ENCODE results near the gene AJUBA. TPM values are rescaled to one million over a fixed set of nuclear protein-coding genes. Genes with fewer than 3 reads are reported as not detected.
A peak's percentile ranks its signal among the peaks of the same experiment; 100 is the strongest.
"Not testable (repeated sequence)": the region's sequence is repeated elsewhere in the genome, so short reads cannot be mapped to it uniquely, and the experiment has no call there.

Gene AJUBA
- total RNA-seq, 2 experiments from 2014 or later, result 1.2 to 1.3 TPM

DNA sequence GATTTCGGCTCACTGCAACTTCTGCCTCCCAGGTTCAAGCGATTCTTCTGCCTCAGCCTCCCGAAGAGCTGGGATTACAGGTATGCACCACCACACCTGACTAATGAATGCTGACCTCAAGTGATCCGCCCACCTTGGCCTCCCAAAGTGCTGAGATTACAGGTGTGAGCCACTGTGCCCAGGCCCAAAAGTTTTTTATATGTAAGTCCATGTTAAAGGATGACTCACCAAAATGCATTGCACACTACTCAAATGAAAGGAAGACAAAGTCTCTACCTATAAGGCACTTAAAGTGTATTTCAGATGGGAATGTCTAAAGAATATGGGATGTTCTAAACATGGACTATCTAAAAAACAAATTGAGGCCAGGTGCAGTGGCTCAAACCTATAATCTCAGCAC, 21.9 kb upstream of the AJUBA start:
- DNase-seq; CTCF ChIA-PET; H3K9me3 Mint-ChIP-seq; H3K27me3 Mint-ChIP-seq; H3K4me3 Mint-ChIP-seq; H3K36me3 Mint-ChIP-seq (ENCODE audit: low read depth); POLR2A ChIA-PET; H3K27ac Mint-ChIP-seq: not testable (repeated sequence)
- H3K4me1 Mint-ChIP-seq, result peaks cover 37% of the 10 kb centered on the region

DNA sequence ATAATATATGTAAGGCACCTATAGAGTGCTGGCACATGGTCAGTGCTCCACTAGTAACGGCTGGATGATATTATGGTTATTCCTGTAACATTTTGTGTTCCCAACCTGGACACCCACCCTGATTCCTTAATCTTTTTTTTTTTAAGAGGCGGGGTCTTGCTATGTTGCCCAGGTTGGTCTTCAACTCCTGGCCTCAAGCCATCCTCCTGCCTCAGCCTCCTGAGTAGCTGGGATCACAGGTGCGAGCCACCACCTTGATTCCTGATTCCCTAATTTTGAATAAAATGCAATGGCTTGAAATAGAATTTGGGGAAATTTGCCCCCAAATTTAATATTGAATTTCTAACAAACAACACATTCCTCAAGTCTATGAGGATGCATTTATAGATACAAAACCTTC, 20.2 kb upstream of the AJUBA start:
- ChIA-PET POLR2A (no interaction called here), CTCF (interaction anchor here (0.7 to 2.5 kb wide), 6 partner anchors 16 to 430 kb away, joined by 3 to 11 read pairs (median 3); partner anchors contain the start of genes AJUBA and CDH24)
- Mint-ChIP-seq H3K27me3 (no peaks in the 10 kb centered on the region), H3K36me3 (ENCODE audit: low read depth) (no peaks in the 10 kb centered on the region), H3K9me3 (no peaks in the 10 kb centered on the region), H3K4me3 (no peak overlapping the region), H3K4me1 (peaks cover 22% of the 10 kb centered on the region), H3K27ac (no peak overlapping the region)
- no peak for DNase-seq

DNA sequence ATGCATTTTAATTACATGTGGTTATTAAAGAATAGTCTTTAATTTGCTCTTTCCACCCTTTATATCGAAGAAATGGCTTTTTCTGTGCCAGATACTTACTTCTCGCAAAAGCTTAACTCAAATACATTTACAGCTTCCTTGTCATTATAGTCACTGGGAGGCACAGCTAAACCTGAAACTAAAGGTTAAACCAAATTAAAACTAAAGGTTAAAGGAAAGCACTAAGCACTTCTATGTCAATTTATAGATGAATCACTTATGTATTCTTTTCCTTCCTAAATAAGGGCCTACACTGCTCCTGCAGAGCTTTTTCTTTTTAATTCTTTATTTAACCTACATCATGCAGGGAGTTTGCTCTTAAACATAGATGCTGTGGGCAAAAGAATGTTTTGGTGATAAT, 18.5 kb upstream of the AJUBA start:
- Mint-ChIP-seq H3K9me3 (no peaks in the 10 kb centered on the region), H3K36me3 (ENCODE audit: low read depth) (no peaks in the 10 kb centered on the region), H3K4me3 (no peak overlapping the region), H3K27ac (no peak overlapping the region), H3K4me1 (peaks cover 7% of the 10 kb centered on the region), H3K27me3 (no peaks in the 10 kb centered on the region)
- DNase-seq, result no peak
- POLR2A ChIA-PET, result interaction anchor here (1.0 kb wide), 1 partner anchor 14 kb away, joined by 3 read pairs; no protein-coding TSS in a partner anchor
- CTCF ChIA-PET, result interaction anchor here (1.3 to 2.5 kb wide), 5 partner anchors 14 to 68 kb away, joined by 4 to 15 read pairs (median 10); partner anchors contain the start of gene CDH24

DNA sequence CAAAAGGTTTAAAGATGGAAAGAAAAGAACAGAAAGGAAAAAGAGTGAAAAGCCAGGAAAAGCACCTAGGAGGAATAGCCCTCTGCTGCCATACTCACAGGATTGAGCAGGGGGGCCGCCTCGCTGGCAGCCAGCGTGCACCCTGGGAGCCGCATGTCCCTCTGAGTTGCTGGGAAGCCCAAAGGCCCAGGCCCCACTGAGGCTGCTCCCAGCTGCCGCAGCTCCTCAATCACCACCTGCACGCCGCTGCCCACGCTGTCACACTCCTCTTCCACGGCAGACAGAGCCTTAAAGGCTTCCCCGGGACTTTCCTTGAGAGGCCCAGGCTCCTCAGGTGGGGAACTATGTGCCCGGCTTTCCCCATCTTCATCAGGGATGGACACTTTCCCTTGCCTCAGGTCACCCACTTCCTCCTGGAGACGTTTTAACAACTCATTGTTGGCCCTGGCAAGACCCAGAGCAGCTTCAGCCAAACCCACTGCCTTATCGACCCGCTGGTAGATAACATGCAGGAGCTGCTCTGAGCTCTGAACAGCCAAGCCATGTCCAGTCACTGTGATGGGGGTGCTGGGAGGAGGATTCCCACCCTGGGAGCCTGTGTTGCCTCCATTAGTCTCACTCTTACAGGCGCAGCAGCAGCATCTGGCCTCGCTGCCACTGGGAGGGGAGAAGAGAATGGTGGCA, 16.1 kb upstream of the AJUBA start:
- no peak for DNase-seq
- Mint-ChIP-seq H3K4me1 (no peaks in the 10 kb centered on the region), H3K27me3 (no peaks in the 10 kb centered on the region), H3K36me3 (ENCODE audit: low read depth) (no peaks in the 10 kb centered on the region), H3K9me3 (no peaks in the 10 kb centered on the region), H3K27ac (no peak overlapping the region), H3K4me3 (no peak overlapping the region)
- ChIA-PET CTCF (interaction anchor here (0.6 to 6.9 kb wide), 4 partner anchors 13 to 124 kb away, joined by 3 to 71 read pairs (median 33); partner anchors contain the start of genes AJUBA and CDH24), POLR2A (interaction anchor here (1.4 kb wide), 1 partner anchor 8 kb away, joined by 4 read pairs; no protein-coding TSS in a partner anchor)

DNA sequence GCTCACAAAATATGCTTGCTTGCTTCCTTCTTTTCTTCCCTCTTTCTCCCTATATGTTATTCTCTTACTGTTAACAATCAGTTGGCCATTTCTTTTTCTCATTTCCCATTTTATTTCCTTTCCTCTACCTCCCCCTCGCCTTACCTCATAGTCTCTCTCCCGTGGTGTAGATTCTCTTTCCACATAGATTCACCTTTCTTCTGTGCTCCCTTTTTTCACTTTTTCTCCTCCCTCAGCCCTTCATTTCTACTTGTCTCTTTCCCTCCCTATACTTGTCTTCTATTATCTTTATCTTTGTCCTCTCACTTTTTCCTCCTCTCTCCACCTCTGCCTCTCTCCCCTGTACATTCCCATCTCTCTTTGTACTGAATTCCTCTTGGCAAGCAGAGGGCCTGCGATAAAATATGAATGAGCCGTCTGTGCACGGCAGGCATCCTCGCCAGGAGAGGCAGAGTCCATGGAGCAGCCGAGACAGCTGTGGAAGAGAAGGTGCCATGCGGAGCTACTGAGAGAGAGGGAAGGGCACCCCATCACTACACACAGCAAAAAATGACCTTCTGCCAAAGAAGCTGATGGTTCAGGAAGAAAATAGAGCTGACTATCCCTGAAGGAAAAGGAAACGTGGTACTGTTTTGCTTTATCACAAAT, 15.4 kb upstream of the AJUBA start:
- no peak for DNase-seq
- no peaks in the 10 kb centered on the region for H3K36me3 Mint-ChIP-seq (ENCODE audit: low read depth)
- no peaks in the 10 kb centered on the region for H3K27me3 Mint-ChIP-seq
- no peak overlapping the region for H3K27ac Mint-ChIP-seq
- no peaks in the 10 kb centered on the region for H3K9me3 Mint-ChIP-seq
- no peak overlapping the region for H3K4me3 Mint-ChIP-seq
- ChIA-PET CTCF (interaction anchor here (0.6 to 6.9 kb wide), 5 partner anchors 9 to 125 kb away, joined by 3 to 71 read pairs (median 3); partner anchors contain the start of genes AJUBA and CDH24), POLR2A (interaction anchor here (1.4 kb wide), 1 partner anchor 9 kb away, joined by 4 read pairs; no protein-coding TSS in a partner anchor)
- H3K4me1 Mint-ChIP-seq, result no peaks in the 10 kb centered on the region

DNA sequence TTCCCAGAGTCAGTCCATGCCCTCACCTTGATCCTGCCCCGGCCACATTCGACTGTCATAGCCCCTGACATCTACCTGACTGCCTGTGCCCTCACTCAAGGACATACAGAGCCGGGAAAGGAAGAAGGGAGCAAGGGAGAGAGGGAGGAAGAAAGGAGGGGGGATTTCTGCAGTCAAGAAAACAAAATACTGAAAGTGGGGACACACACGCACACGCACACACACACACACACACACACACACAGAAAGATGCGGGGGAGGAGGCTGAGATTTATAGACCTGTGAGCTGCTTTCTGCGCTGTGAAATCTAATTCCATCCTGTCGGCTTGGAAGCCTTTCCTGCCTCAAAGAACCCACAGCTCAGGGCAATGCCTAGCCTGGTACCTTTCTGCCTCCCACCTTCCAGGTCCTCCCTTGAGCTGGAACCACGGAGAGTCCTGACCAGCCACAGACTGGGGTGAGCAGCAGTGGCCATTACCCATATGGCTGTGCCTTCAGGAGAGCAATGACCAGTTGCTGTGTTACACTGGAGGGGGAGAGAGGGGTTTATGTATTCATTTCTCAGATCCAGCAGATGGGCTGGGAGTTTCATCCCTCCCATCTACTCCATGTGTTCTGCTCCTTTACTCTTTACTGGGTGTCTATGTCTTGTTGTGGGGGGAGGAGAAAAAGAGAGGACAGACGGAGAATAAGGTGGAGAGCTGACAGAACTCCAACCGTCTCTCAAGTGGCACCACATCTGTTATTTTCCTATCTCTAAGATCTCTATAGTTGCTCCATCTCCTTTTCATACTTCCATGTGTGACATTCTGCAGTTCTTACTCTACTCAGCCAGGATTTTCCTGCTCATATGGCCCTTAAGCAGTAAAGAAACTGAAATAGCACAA, 14.7 kb upstream of the AJUBA start:
- Mint-ChIP-seq H3K36me3 (ENCODE audit: low read depth) (no peaks in the 10 kb centered on the region), H3K9me3 (no peaks in the 10 kb centered on the region), H3K27me3 (no peaks in the 10 kb centered on the region), H3K4me1 (no peaks in the 10 kb centered on the region), H3K4me3 (no peak overlapping the region), H3K27ac (no peak overlapping the region)
- POLR2A ChIA-PET, result interaction anchor here (1.4 to 5.3 kb wide), 2 partner anchors 9 to 10 kb away, joined by 4 to 48 read pairs; no protein-coding TSS in a partner anchor
- DNase-seq, result no peak
- CTCF ChIA-PET, result interaction anchor here (0.7 to 6.9 kb wide), 10 partner anchors 8 to 72 kb away, joined by 3 to 71 read pairs (median 4); partner anchors contain the start of genes AJUBA, CDH24 and HAUS4

DNA sequence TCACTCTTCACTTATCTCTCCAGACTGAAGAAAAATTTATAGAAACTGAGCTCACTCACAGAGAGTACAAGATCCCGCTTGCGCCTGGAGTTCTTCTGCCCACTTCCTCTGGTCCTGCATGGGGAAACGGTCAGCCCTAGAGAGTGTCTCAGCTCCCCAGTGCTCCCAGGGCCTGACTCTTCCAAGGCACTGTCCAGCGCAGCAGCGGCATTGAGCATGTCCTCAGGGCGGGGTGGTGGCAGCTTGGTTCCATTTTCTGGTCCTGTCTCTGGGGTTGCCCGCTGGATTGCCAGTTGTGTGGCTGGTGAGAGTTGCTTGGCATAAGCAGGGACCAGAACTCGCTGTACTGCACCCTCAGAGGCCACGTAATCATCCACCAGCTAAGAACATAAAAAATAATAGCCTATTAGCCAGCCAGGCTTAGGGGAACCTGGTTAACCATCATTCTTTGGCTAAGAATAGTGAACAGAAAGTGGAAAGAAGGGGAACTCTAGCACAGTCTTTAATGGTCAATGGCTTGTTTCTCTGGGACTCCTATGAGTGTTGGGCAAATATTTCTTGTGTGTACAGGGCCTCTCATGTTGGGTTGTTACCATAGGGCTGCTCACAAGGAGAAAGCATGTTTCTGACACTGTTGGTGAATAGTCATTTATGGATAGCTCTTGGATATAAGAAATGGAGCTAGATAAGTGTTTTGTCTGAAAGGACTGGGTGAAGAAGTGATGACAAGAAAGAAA, 13.7 kb upstream of the AJUBA start:
- no peaks in the 10 kb centered on the region for H3K9me3 Mint-ChIP-seq
- H3K36me3 Mint-ChIP-seq (ENCODE audit: low read depth), result no peaks in the 10 kb centered on the region
- no peak for DNase-seq
- H3K4me3 Mint-ChIP-seq, result no peak overlapping the region
- H3K4me1 Mint-ChIP-seq, result no peaks in the 10 kb centered on the region
- POLR2A ChIA-PET, result interaction anchor here (1.1 to 5.3 kb wide), 2 partner anchors 10 to 11 kb away, joined by 3 to 48 read pairs; no protein-coding TSS in a partner anchor
- H3K27ac Mint-ChIP-seq, result no peak overlapping the region
- CTCF ChIA-PET, result interaction anchor here (0.6 to 6.9 kb wide), 20 partner anchors 7 to 1170 kb away, joined by 3 to 71 read pairs (median 4); partner anchors contain the start of genes CDH24 and HAUS4
- H3K27me3 Mint-ChIP-seq, result no peaks in the 10 kb centered on the region

DNA sequence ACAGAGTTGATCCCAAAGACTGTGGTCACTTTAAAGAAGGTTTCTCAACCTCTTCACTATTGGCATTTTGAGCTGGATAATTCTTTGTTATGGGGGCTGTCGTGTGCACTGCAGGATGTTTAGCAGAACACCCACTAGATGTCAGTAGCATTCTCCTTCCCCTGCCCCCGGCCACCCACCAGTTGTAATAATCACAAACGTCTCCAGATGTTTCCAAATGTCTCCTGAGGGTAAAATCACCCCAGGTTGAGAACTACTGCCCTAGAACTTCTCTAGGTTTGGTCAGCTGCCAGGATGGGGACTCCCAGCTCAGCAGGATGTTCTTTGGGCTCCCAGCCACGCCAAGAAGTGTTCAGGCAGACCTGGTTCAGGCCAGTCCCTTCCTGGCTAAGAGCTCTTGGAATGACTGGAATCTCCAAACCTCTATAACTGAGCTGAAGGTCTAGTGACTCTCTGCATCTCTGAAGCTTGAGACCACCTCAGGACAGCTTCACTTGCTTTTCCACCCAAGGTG, 12.5 kb upstream of the AJUBA start:
- ChIA-PET CTCF (interaction anchor here (0.7 to 6.9 kb wide), 23 partner anchors 9 to 1169 kb away, joined by 3 to 71 read pairs (median 5); partner anchors contain the start of gene CDH24), POLR2A (interaction anchor here (0.7 to 5.3 kb wide), 4 partner anchors 13 to 1075 kb away, joined by 3 to 48 read pairs (median 4); no protein-coding TSS in a partner anchor)
- no peaks in the 10 kb centered on the region for H3K27me3 Mint-ChIP-seq
- H3K9me3 Mint-ChIP-seq, result no peaks in the 10 kb centered on the region
- no peak overlapping the region for H3K27ac Mint-ChIP-seq
- H3K4me1 Mint-ChIP-seq, result no peaks in the 10 kb centered on the region
- H3K4me3 Mint-ChIP-seq, result no peak overlapping the region
- no peaks in the 10 kb centered on the region for H3K36me3 Mint-ChIP-seq (ENCODE audit: low read depth)
- DNase-seq, result peak; percentile 29

DNA sequence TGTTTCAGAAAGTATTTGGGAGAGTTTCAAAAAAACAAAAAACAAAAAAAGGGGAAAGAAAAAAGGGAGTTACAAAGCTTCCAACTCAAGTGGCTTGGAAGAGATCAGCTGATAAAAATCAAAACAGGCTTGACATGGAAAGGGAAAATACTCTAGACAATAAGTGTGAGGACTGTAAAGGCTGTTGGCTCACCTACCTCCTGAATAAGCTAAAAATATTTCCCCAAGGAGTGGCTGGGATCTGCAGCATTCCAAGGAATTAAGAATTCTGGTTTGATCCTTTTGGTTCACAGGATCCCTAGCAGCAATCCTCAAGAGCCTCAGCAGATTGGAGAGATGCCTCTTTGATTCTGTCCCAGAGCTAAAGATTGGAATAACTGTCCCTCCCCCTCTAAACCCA, 11.2 kb upstream of the AJUBA start:
- no peak overlapping the region for H3K27ac Mint-ChIP-seq
- CTCF ChIA-PET, result interaction anchor here (0.7 to 6.9 kb wide), 9 partner anchors 8 to 101 kb away, joined by 3 to 71 read pairs (median 13); partner anchors contain the start of genes ACIN1, C14orf119 and CDH24
- no peaks in the 10 kb centered on the region for H3K4me1 Mint-ChIP-seq
- H3K36me3 Mint-ChIP-seq (ENCODE audit: low read depth), result no peaks in the 10 kb centered on the region
- POLR2A ChIA-PET, result interaction anchor here (5.3 kb wide), 1 partner anchor 14 kb away, joined by 48 read pairs; no protein-coding TSS in a partner anchor
- H3K27me3 Mint-ChIP-seq, result no peaks in the 10 kb centered on the region
- no peaks in the 10 kb centered on the region for H3K9me3 Mint-ChIP-seq
- H3K4me3 Mint-ChIP-seq, result no peak overlapping the region
- DNase-seq, result no peak

DNA sequence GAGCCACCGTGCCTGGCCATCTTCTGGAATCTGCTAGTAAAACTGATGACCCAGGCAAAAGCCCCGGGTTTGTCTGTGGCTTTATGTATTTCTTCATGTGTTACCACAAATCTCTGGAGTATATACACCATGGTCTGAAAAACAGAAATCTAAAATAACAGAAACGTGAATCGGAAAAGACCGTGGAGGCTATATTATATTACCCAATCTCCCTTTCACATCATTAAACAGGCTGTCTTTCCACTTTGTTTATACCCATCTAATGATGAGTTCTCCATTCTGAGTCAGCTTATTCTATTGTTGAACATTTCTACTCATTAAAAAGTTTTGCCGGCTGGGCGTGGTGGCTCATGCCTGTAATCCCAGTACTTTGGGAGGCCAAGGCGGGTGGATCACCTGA, 9.5 kb upstream of the AJUBA start:
- DNase-seq, result no peak
- no peaks in the 10 kb centered on the region for H3K36me3 Mint-ChIP-seq (ENCODE audit: low read depth)
- ChIA-PET CTCF (interaction anchor here (1.4 to 4.8 kb wide), 3 partner anchors 36 to 77 kb away, joined by 5 to 29 read pairs (median 13); partner anchors contain the start of gene HAUS4), POLR2A (interaction anchor here (1.4 to 5.3 kb wide), 2 partner anchors 15 to 66 kb away, joined by 4 to 48 read pairs; no protein-coding TSS in a partner anchor)
- no peaks in the 10 kb centered on the region for H3K4me1 Mint-ChIP-seq
- H3K27me3 Mint-ChIP-seq, result no peaks in the 10 kb centered on the region
- no peaks in the 10 kb centered on the region for H3K9me3 Mint-ChIP-seq
- no peak overlapping the region for H3K27ac Mint-ChIP-seq
- no peak overlapping the region for H3K4me3 Mint-ChIP-seq

DNA sequence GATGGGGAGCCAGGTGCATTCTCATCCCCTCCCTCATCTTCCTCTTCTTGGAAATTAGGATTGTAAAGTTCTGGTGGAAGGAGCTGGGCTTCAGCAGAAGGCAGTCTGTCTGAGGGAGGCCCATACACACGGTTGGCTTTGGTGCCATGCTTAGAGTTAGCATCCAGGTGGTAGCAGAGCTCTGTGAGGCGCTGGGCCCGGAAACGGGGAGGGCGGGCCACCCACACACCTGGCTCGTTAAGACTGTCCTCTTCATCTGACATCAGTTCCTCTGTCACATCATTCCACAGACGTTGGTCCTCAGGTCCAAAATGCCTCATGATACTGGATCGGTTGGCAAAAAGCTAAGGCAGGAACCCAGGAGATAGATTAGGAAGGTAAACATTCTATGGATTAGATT, 4.9 kb upstream of the AJUBA start:
- H3K36me3 Mint-ChIP-seq (ENCODE audit: low read depth), result no peaks in the 10 kb centered on the region
- no peak overlapping the region for H3K27ac Mint-ChIP-seq
- H3K9me3 Mint-ChIP-seq, result no peaks in the 10 kb centered on the region
- no peaks in the 10 kb centered on the region for H3K4me1 Mint-ChIP-seq
- POLR2A ChIA-PET, result interaction anchor here (0.8 to 3.4 kb wide), 10 partner anchors 8 to 75 kb away, joined by 3 to 37 read pairs (median 4); partner anchors contain the start of genes CDH24 and HAUS4
- no peak for DNase-seq
- H3K4me3 Mint-ChIP-seq, result no peak overlapping the region
- H3K27me3 Mint-ChIP-seq, result no peaks in the 10 kb centered on the region
- CTCF ChIA-PET, result interaction anchor here (0.6 to 9.1 kb wide), 28 partner anchors 9 to 429 kb away, joined by 3 to 332 read pairs (median 10); partner anchors contain the start of genes ACIN1, C14orf119, CDH24 and HAUS4

Measured in activated CD4-positive, alpha-beta memory T cell treated with anti-CD3 and anti-CD28 coated beads, Interleukin-2, amount 10 ng/mL, durations not matched to agents 7 days and 5 days (primary cell).